Neutrophil (primary cell): ENCODE results near the gene NUP93.

ENCODE experiments used
- H3K27ac ChIP-seq: fragments of 200-600 bp; sonication (generic); 2 replicates; pipeline ENCODE4 v1.5.1; 2016; ENCODE audit warnings: mild to moderate bottlenecking, moderate library complexity
- H3K27me3 ChIP-seq: fragments of 200-600 bp; sonication (generic); 2 replicates; pipeline ENCODE4 v1.6.0; 2016; ENCODE audit warnings: mild to moderate bottlenecking
- H3K36me3 ChIP-seq: fragments of 200-600 bp; sonication (generic); 2 replicates; pipeline ENCODE4 v1.5.1; 2017
- H3K4me1 ChIP-seq, 2 experiments: fragments of 200-600 bp in 1 of 2; sonication (generic) in 1 of 2; 1 replicate in 1 of 2; 2 replicates in 1 of 2; pipeline versions ENCODE4 v1.5.1 to v1.6.1; 2013 to 2016; ENCODE audit warnings: low read depth in 1 of 2, low read length in 1 of 2, mild to moderate bottlenecking in 1 of 2, moderate library complexity in 1 of 2; ENCODE audit not compliant: control insufficient read depth in 1 of 2, insufficient read depth in 1 of 2
- H3K4me3 ChIP-seq, 2 experiments: fragments of 200-600 bp in 1 of 2; sonication (generic) in 1 of 2; 1 replicate in 1 of 2; 2 replicates in 1 of 2; pipeline ENCODE4 v1.5.1; 2013 to 2016; ENCODE audit warnings: low read depth in 1 of 2, low read length in 1 of 2, mild to moderate bottlenecking in 1 of 2, moderate library complexity in 1 of 2
- H3K9me3 ChIP-seq: fragments of 200-600 bp; sonication (generic); 2 replicates; pipeline ENCODE4 v1.5.1; 2016
- TF ChIP-seq, protein P1 (sequence below): fragments of 200-600 bp; sonication (generic); IDR thresholded peaks from 2 replicates; pipeline ENCODE4 v1.5.1; 2016; ENCODE audit warnings: antibody characterized with exemption

The NUP93 gene

DNA sequence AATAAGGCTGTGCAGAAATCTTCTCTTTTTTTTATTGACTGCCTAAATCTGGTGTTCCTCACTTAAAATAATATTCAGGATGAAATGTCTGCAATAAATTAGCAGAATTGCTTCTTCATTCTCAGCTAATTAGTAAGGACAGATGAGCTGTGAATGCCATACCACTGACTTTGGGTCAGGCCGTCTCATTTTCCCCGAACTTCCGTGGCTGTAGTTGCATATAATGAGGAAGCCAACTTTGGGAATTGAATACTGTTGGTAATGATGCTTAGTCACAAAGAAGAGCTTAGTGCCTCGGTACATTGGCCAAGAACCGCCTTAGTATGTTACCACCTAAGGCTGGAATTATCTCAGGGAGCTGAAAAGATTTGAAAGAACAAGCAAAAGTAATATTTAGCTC is 47.6 kb downstream of the NUP93 start:
- TF ChIP-seq, protein P1, sequence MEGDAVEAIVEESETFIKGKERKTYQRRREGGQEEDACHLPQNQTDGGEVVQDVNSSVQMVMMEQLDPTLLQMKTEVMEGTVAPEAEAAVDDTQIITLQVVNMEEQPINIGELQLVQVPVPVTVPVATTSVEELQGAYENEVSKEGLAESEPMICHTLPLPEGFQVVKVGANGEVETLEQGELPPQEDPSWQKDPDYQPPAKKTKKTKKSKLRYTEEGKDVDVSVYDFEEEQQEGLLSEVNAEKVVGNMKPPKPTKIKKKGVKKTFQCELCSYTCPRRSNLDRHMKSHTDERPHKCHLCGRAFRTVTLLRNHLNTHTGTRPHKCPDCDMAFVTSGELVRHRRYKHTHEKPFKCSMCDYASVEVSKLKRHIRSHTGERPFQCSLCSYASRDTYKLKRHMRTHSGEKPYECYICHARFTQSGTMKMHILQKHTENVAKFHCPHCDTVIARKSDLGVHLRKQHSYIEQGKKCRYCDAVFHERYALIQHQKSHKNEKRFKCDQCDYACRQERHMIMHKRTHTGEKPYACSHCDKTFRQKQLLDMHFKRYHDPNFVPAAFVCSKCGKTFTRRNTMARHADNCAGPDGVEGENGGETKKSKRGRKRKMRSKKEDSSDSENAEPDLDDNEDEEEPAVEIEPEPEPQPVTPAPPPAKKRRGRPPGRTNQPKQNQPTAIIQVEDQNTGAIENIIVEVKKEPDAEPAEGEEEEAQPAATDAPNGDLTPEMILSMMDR: no peak
- Histone ChIP-seq H3K27me3 (no peaks in the 10 kb centered on the region), H3K36me3 (no peaks in the 10 kb centered on the region), H3K27ac (no peak overlapping the region), H3K9me3 (no peaks in the 10 kb centered on the region), H3K4me3 (no peak overlapping the region), H3K4me1 (peaks cover 11 to 15% of the 10 kb centered on the region in 2 experiments)

GRCh38 chr16:56779906-56780305 is 50.0 kb downstream of the NUP93 start:
- H3K4me1 ChIP-seq: peaks cover 11 to 16% of the 10 kb centered on the region in 2 experiments
- H3K9me3 ChIP-seq: no peaks in the 10 kb centered on the region
- H3K27ac ChIP-seq: no peak overlapping the region
- no peaks in the 10 kb centered on the region for H3K36me3 ChIP-seq
- TF ChIP-seq, protein P1: no peak
- H3K27me3 ChIP-seq: no peaks in the 10 kb centered on the region
- no peak overlapping the region for H3K4me3 ChIP-seq

DNA sequence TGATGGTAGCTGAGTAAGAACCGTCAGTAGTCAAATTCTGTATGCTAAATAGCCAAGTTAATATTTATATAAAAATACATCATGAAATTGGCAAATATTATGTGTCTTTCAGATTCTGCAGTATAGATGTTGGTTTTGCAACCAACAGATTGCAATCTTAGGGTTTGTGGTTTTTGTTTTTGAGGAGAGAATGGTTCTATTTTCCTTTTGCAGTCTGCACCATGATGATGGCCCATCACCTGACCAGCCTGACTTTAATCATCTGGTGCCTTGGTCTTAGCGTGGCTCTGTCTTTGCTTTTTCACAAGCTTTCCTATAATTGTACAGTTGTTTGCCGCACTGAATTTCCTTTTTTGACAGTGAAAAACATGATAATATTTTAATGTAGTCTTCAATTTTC is 50.7 kb downstream of the NUP93 start:
- H3K27me3 ChIP-seq: no peaks in the 10 kb centered on the region
- H3K36me3 ChIP-seq: no peaks in the 10 kb centered on the region
- H3K4me3 ChIP-seq: no peak overlapping the region
- peaks cover 11 to 16% of the 10 kb centered on the region in 2 experiments for H3K4me1 ChIP-seq
- H3K27ac ChIP-seq: no peak overlapping the region
- TF ChIP-seq, protein P1: no peak
- no peaks in the 10 kb centered on the region for H3K9me3 ChIP-seq

- peaks cover 11 to 16% of the 10 kb centered on the region in 2 experiments for H3K4me1 ChIP-seq
- H3K4me3 ChIP-seq: no peak overlapping the region
- H3K27me3 ChIP-seq: no peaks in the 10 kb centered on the region
- H3K36me3 ChIP-seq: no peaks in the 10 kb centered on the region
- no peaks in the 10 kb centered on the region for H3K9me3 ChIP-seq
- TF ChIP-seq, protein P1: no peak
- no peak overlapping the region for H3K27ac ChIP-seq
These were observed 51.6 kb downstream of the NUP93 start for GRCh38 chr16:56781528-56781961.

DNA sequence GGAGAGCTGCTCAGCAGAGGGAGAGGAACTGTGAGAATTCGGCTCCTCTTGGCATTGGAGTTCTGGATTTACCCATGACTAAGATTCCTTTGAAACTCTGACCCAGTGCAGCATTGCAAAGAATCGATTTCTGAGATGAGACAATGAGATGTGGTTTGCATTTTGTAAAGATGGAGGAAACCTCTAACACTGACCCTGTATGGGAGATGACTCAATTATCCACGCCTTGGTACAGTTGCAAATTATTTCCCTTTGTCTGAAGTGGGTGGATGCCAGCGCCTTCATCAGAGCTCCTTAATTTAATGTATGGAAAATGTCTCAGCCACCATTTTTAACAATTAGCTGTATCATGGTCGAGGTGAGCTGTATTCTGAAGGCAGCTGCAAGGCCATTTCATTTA is 53.4 kb downstream of the NUP93 start:
- TF ChIP-seq, protein P1: no peak
- H3K4me1 ChIP-seq: peaks cover 5 to 16% of the 10 kb centered on the region in 2 experiments

DNA sequence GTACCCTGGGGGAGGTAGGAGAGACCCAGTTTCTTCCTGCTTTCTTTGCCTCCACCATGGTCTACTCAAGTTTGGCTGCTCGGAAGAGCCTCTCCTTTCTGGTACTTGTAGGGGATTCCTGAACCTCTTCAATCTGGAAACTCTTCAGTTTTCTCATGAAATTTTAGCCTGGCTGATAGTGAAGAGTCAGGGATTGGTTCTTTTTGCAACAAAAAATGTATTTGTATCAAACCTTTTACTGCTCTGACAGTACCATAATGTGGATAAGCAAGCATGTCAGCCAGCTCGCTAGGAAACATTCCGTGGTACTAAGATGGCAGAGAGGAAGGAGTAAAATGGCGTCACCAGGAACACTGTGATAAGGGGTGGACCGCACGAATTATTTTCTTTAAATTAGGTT is 55.4 kb downstream of the NUP93 start:
- no peak overlapping the region for H3K27ac ChIP-seq
- no peak overlapping the region for H3K4me3 ChIP-seq
- no peaks in the 10 kb centered on the region for H3K9me3 ChIP-seq
- peaks cover 8 to 16% of the 10 kb centered on the region in 2 experiments for H3K4me1 ChIP-seq
- H3K27me3 ChIP-seq: no peaks in the 10 kb centered on the region
- TF ChIP-seq, protein P1: no peak
- no peaks in the 10 kb centered on the region for H3K36me3 ChIP-seq

More for the DNA sequence above, 53.4 kb downstream of the NUP93 start:
- Histone ChIP-seq H3K27ac (no peak overlapping the region), H3K4me3 (no peak overlapping the region), H3K36me3 (no peaks in the 10 kb centered on the region), H3K27me3 (no peaks in the 10 kb centered on the region), H3K9me3 (no peaks in the 10 kb centered on the region)
